ENCODE measurements around the gene SLC27A3.
A peak's percentile ranks its signal among the peaks of the same experiment; 100 is the strongest.

The SLC27A3 gene

GRCh38 chr1:153735090-153735420, 40.2 kb upstream of the SLC27A3 start:
- no peak for DNase-seq (ENCODE audit: low read depth)
- no peak for TF ChIP-seq CTCF (IDR thresholded peaks at IDR 0.05; ENCODE audit: low read length, missing control alignments)
- H3K4me3 ChIP-seq (replicated peaks; ENCODE audit: low read depth, low read length), result no peak overlapping the region

GRCh38 chr1:153741986-153742385, 33.2 kb upstream of the SLC27A3 start:
- DNase-seq (ENCODE audit: low read depth), result no peak

DNA sequence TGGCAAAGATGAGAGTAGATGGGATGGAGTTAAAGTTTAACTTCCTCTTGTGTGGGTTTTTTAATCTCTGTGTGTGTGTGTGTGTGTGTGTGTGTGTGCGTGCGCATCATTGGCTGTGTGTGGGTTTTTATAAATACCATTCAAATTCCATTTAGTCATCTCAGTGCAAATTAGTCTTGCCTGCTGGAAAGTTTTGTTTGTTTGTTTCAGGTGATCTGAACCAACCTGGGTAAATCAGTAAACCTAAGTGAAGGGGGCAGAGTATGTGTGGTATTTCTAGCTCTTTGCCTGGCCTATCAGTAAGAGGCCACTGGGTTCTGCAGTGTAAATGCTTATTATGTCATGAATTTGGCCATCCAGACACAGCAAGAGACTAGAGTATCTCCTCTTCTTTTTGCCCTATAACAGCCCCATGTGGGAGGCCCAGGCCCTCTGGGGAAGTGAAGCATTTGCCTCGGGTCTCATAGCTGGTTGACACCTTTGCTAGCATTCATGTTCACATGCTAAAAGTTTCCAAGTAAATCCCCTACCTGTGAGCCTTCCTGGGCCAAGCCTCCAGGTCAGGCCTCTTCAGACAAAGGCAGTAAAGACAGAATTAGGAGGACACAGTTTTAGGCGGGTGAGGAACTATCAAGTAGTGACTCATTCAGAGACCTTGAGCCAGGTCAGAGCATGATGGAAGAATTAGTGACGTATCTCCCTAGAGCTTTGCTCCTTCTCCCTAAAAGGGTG, 32.6 kb upstream of the SLC27A3 start:
- H3K4me3 ChIP-seq (replicated peaks; ENCODE audit: low read depth, low read length), result no peak overlapping the region
- no peak for TF ChIP-seq CTCF (IDR thresholded peaks at IDR 0.05; ENCODE audit: low read length, missing control alignments)
- DNase-seq (ENCODE audit: low read depth), result peak; percentile 47

More at GRCh38 chr1:153741986-153742385, 33.2 kb upstream of the SLC27A3 start:
- no peak for TF ChIP-seq CTCF (IDR thresholded peaks at IDR 0.05; ENCODE audit: low read length, missing control alignments)
- H3K4me3 ChIP-seq (replicated peaks; ENCODE audit: low read depth, low read length), result no peak overlapping the region

DNA sequence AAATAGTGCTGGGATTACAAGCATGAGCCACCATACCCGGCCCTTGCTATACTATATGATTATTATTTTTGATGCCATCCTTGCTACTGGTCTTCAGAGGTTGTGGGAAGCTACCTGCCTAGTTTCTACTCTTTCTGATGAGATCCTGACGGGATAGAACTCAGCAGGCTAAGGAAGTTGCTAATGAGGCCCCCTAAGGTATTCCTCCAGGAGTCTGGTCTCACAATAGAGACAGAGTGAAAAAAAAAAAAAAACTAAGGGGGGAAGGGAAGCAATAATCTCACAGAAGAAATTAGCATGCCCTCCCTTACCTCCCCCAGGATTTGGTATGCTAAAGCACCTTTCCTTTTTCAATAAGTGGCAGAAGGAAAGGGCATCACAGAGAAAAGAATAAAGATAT, 29.8 kb upstream of the SLC27A3 start:
- H3K4me3 ChIP-seq (replicated peaks; ENCODE audit: low read depth, low read length), result no peak overlapping the region
- no peak for TF ChIP-seq CTCF (IDR thresholded peaks at IDR 0.05; ENCODE audit: low read length, missing control alignments)
- no peak for DNase-seq (ENCODE audit: low read depth)

- TF ChIP-seq CTCF (IDR thresholded peaks at IDR 0.05; ENCODE audit: low read length, missing control alignments), result no peak
- no peak for DNase-seq (ENCODE audit: low read depth)
- no peak overlapping the region for H3K4me3 ChIP-seq (replicated peaks; ENCODE audit: low read depth, low read length)
These were observed 29.0 kb upstream of the SLC27A3 start for GRCh38 chr1:153746174-153746573.

GRCh38 chr1:153748903-153749302, 26.3 kb upstream of the SLC27A3 start:
- no peak overlapping the region for H3K4me3 ChIP-seq (replicated peaks; ENCODE audit: low read depth, low read length)
- TF ChIP-seq CTCF (IDR thresholded peaks at IDR 0.05; ENCODE audit: low read length, missing control alignments), result no peak

DNA sequence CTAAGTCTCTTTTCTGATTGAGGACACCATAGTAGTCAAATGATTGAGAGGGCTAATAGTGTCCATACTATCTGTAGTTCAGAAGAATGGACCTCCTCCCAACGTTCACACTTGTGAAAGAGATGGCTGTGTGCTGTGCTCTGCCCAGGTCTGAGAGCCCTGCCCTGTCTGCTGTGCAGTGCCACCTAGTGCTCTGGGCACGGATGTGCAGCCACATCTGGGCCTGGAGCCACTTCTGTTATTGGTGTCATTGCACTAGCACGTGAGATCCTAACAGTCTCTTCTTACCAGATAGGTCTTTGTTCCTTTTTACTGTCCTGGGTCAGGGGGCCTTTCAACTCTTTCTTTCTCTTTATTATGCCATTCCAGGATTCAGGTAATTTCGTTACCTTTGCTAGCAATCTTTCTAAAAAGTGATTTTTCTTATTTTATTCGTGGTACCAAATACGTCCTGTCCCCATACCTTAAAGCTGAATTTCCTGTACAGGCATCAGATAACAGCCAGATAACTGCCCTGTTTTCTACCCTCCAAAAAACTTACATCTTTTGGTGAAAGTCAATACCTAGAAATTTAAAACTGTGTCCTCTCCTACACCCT, 25.7 kb upstream of the SLC27A3 start:
- no peak overlapping the region for H3K4me3 ChIP-seq (replicated peaks; ENCODE audit: low read depth, low read length)
- DNase-seq (ENCODE audit: low read depth), result peak; percentile 88
- no peak for TF ChIP-seq CTCF (IDR thresholded peaks at IDR 0.05; ENCODE audit: low read length, missing control alignments)

More at GRCh38 chr1:153748903-153749302, 26.3 kb upstream of the SLC27A3 start:
- DNase-seq (ENCODE audit: low read depth), result no peak
